RWPE1 (cell line): ENCODE measurements around the gene G3BP2.

Experiments used
- CTCF ChIA-PET: fragments of 350-600 bp; sonication (Branson Sonifier 250); formaldehyde crosslinking; extraction: SDS; loops from one replicate; lab custom pipeline; 2021; lab: Yijun Ruan, JAX
- POLR2A ChIA-PET: fragments of 400-600 bp; formaldehyde crosslinking; extraction: SDS; loops from one replicate; lab custom pipeline; 2020; ENCODE audit warnings: antibody characterized with exemption; ENCODE audit not compliant: low non-redundant PET; lab: Yijun Ruan, JAX
- DNase-seq: peaks from one replicate; pipeline ENCODE4 v3.0.0; 2012; ENCODE audit warnings: low spot score
- H3K27ac ChIP-seq: fragments of 450-650 bp; 2 replicates; pipeline ENCODE4 v1.5.1; 2017
- TF ChIP-seq, protein P1 (sequence below): fragments of 450-650 bp; conservative IDR thresholded peaks from 2 replicates; pipeline ENCODE4 v1.5.1; 2017; ENCODE audit warnings: low read depth, mild to moderate bottlenecking

Gene G3BP2

GRCh38 chr4:75654905-75655304, 18.3 kb downstream of the G3BP2 start:
- TF ChIP-seq, protein P1, sequence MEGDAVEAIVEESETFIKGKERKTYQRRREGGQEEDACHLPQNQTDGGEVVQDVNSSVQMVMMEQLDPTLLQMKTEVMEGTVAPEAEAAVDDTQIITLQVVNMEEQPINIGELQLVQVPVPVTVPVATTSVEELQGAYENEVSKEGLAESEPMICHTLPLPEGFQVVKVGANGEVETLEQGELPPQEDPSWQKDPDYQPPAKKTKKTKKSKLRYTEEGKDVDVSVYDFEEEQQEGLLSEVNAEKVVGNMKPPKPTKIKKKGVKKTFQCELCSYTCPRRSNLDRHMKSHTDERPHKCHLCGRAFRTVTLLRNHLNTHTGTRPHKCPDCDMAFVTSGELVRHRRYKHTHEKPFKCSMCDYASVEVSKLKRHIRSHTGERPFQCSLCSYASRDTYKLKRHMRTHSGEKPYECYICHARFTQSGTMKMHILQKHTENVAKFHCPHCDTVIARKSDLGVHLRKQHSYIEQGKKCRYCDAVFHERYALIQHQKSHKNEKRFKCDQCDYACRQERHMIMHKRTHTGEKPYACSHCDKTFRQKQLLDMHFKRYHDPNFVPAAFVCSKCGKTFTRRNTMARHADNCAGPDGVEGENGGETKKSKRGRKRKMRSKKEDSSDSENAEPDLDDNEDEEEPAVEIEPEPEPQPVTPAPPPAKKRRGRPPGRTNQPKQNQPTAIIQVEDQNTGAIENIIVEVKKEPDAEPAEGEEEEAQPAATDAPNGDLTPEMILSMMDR, result no peak
- ChIA-PET CTCF (no interaction called here), POLR2A (no interaction called here)
- DNase-seq, result no peak
- H3K27ac ChIP-seq, result no peak overlapping the region

DNA sequence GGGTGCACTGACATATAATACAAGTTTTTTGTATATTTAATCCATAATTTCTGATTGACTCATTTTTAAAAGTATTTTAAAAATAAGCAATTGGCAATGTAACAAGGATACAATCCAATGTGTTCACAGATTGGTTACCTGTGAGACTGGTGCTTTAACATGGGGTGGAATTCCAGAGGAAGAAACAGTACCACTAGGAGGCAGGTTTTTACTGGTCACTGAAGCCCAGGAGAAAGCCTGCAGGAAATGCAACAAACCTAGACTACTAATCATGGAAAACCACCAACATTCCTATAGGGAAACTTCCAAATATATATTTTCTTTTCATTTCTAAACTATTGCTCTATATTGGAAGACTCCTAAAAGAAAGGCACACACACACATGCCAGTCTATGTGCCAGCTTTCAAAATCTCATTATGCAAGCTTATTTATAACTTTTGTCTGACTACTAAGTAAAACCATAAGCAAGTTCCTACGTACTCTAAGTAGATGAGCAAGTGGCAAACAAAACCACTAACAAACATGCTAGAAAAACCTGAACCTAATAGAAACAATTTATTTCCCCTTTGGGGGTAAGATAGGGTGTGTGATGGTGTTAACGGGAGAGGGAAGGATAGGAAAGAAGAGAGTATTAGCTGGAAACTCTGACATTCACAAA, 19.2 kb downstream of the G3BP2 start:
- H3K27ac ChIP-seq, result no peak overlapping the region
- TF ChIP-seq, protein P1, result peak; percentile 20
- ChIA-PET POLR2A (no interaction called here), CTCF (no interaction called here)
- DNase-seq, result no peak

- ChIA-PET POLR2A (no interaction called here), CTCF (no interaction called here)
- DNase-seq, result no peak
Measured at GRCh38 chr4:75644095-75644494, 29.1 kb downstream of the G3BP2 start.

DNA sequence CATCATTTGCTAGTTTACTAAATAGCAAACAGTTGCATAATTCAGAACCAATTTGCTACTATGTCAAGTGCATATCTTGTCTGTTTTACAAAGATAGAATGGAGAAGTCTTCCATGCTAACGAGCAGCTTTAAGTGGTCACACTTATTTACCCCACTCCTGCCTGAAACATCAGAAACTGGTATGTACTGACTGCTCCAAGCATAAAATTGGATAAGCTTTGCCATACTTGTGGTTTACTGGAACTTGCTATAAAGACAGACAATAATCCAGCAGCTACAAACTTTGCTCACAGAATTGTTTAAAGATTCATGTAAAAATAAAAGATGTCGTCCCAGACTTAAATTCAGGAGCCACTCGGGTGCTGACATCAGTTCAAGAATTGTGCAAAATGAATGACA, 29.6 kb downstream of the G3BP2 start:
- POLR2A ChIA-PET, result no interaction called here
- H3K27ac ChIP-seq, result no peak overlapping the region
- CTCF ChIA-PET, result no interaction called here
- TF ChIP-seq, protein P1, result no peak
- DNase-seq, result no peak

More at GRCh38 chr4:75644095-75644494, 29.1 kb downstream of the G3BP2 start:
- TF ChIP-seq, protein P1, result no peak
- H3K27ac ChIP-seq, result no peak overlapping the region

DNA sequence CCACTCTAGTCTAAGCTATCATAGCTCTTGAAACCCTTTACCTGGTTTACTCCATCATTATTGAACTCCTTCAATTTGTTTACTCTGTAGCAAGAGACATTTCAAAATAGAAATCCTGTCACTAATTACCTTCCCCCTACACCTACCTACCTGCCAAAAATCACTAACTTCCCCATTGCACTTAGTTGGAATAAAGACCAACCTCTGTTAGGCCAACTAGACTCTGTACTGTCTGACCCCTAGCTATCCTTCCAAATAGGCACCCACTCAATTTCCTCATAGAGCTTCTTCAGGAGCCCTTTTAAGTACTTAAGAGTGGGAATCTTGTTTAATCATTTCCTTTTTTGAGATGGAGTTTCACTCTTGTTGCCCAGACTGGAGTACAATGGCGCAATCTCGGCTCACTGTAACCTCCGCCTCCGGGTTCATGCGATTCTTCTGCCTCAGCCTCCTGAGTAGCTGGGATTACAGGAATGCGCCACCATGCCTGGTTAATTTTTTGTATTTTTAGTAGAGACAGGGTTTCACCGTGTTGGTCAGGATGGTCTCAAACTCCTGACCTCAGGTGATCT, 34.0 kb downstream of the G3BP2 start:
- TF ChIP-seq, protein P1, result no peak
- ChIA-PET CTCF (no interaction called here), POLR2A (no interaction called here)
- H3K27ac ChIP-seq, result no peak overlapping the region
- DNase-seq, result no peak

DNA sequence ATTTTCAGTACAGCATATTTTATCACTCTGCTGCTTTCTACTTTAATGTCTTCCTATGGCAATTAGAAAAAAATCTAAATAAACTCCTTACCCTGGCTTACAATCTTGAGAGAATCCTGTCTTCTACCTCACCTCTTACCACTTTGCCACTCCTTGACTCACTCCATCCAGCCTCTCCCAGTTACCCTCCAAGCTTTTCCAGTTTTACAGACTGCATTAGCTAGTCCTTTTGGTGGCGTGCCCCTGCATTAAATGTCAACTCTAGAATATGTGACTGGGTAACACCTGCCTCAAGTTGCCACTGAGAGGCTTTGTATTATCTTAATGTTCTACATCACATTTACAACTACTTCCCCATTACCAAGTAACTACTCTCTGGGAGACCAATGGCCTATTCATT, 35.4 kb downstream of the G3BP2 start:
- no peak for DNase-seq
- TF ChIP-seq, protein P1, result no peak
- POLR2A ChIA-PET, result no interaction called here
- CTCF ChIA-PET, result interaction anchor here (0.5 kb wide), 1 partner anchor 21 kb away, joined by 3 read pairs; no protein-coding TSS in a partner anchor
- no peak overlapping the region for H3K27ac ChIP-seq
